ENCODE measurements around the gene TMEM101.

- TF ChIP-seq CTCF (IDR thresholded peaks at IDR 0.05 in 8 of 11, conservative IDR thresholded peaks at IDR 0.05 in 3 of 11) (no peak), POLR2AphosphoS5 (IDR thresholded peaks at IDR 0.05) (no peak)
These were observed 27.4 kb downstream of the TMEM101 start for GRCh38 chr17:43987131-43988021.

All from spleen (tissue), 7 donors.